HEK293 (cell line): ENCODE data around the gene SRSF2.

Source experiments
- GLI2 ChIP-seq: fragments of 450-650 bp; formaldehyde crosslinking; IDR thresholded peaks from 2 replicates; pipeline ENCODE4; 2017; ENCODE audit warnings: missing biosample characterization, missing genetic modification characterization, low read depth, borderline replicate concordance
- GLIS2 ChIP-seq: fragments of 450-650 bp; formaldehyde crosslinking; IDR thresholded peaks from 2 replicates; pipeline ENCODE4 v1.5.1; 2016; ENCODE audit warnings: missing biosample characterization, missing genetic modification characterization
- HOXA7 ChIP-seq: sonication (generic); formaldehyde crosslinking; IDR thresholded peaks from 2 replicates; pipeline ENCODE4 v1.8.1; 2022; ENCODE audit warnings: missing genetic modification reagents, borderline replicate concordance
- HOXC10 ChIP-seq: sonication (generic); formaldehyde crosslinking; IDR thresholded peaks from 2 replicates; pipeline ENCODE4 v1.8.1; 2023; ENCODE audit warnings: mild to moderate bottlenecking, missing genetic modification reagents
- KLF10 ChIP-seq: fragments of 450-650 bp; IDR thresholded peaks from 2 replicates; pipeline ENCODE4 v1.5.1; 2018; ENCODE audit warnings: missing biosample characterization, mild to moderate bottlenecking, missing genetic modification characterization
- KLF16 ChIP-seq: fragments of 450-650 bp; formaldehyde crosslinking; IDR thresholded peaks from 2 replicates; pipeline ENCODE4 v1.5.1; 2017; ENCODE audit warnings: missing biosample characterization, missing genetic modification characterization
- MYNN ChIP-seq: fragments of 450-650 bp; formaldehyde crosslinking; IDR thresholded peaks from 2 replicates; pipeline ENCODE4 v1.5.1; 2016; ENCODE audit warnings: missing biosample characterization, missing genetic modification characterization, borderline replicate concordance
- OVOL3 ChIP-seq: fragments of 450-650 bp; formaldehyde crosslinking; IDR thresholded peaks from 2 replicates; pipeline ENCODE4 v1.5.1; 2016; ENCODE audit warnings: missing biosample characterization, missing genetic modification characterization
- PRDM4 ChIP-seq: fragments of 450-650 bp; formaldehyde crosslinking; IDR thresholded peaks from 2 replicates; pipeline ENCODE4 v1.5.1; 2017; ENCODE audit warnings: missing biosample characterization, missing genetic modification characterization
- SALL2 ChIP-seq: fragments of 450-650 bp; formaldehyde crosslinking; IDR thresholded peaks from 2 replicates; pipeline ENCODE4 v1.5.0; 2017; ENCODE audit warnings: missing biosample characterization, mild to moderate bottlenecking, missing genetic modification characterization, borderline replicate concordance
- SP2 ChIP-seq: fragments of 450-650 bp; formaldehyde crosslinking; IDR thresholded peaks from 2 replicates; pipeline ENCODE4 v1.5.1; 2016; ENCODE audit warnings: missing biosample characterization, missing genetic modification characterization
- TCF7L2 ChIP-seq: IDR thresholded peaks from 2 replicates; pipeline ENCODE4 v1.6.1; 2011; ENCODE audit warnings: low read depth, mild to moderate bottlenecking, inconsistent platforms, low read length, moderate library complexity, borderline replicate concordance
- ZBTB44 ChIP-seq: fragments of 450-650 bp; IDR thresholded peaks from 2 replicates; pipeline ENCODE4 v1.5.1; 2018; ENCODE audit warnings: missing biosample characterization, mild to moderate bottlenecking, missing genetic modification characterization
- ZBTB48 ChIP-seq: fragments of 450-650 bp; formaldehyde crosslinking; IDR thresholded peaks from 2 replicates; pipeline ENCODE4 v1.5.1; 2016; ENCODE audit warnings: missing biosample characterization, missing genetic modification characterization
- ZEB2 ChIP-seq: fragments of 450-650 bp; formaldehyde crosslinking; IDR thresholded peaks from 2 replicates; pipeline ENCODE4 v1.5.1; 2016; ENCODE audit warnings: missing biosample characterization, missing genetic modification characterization
- ZFP37 ChIP-seq: fragments of 450-650 bp; formaldehyde crosslinking; IDR thresholded peaks from 2 replicates; pipeline ENCODE4 v1.5.1; 2016; ENCODE audit warnings: missing biosample characterization, missing genetic modification characterization
- ZNF132 ChIP-seq: fragments of 450-650 bp; formaldehyde crosslinking; IDR thresholded peaks from 2 replicates; pipeline ENCODE4 v1.5.1; 2017; ENCODE audit warnings: missing biosample characterization, missing genetic modification characterization, borderline replicate concordance
- ZNF211 ChIP-seq: fragments of 450-650 bp; formaldehyde crosslinking; IDR thresholded peaks from 2 replicates; pipeline ENCODE4 v1.5.1; 2016; ENCODE audit warnings: low read depth, missing biosample characterization, missing genetic modification characterization
- ZNF274 ChIP-seq, 2 experiments: fragments of 200-500 bp in 1 of 2; fragments of 450-650 bp in 1 of 2; sonication (Bioruptor generic) in 1 of 2; formaldehyde crosslinking in 1 of 2; IDR thresholded peaks; 2 replicates each; pipeline versions ENCODE4 v1.5.1 to v1.6.1; 2014 to 2016; ENCODE audit warnings: borderline replicate concordance in 1 of 2, inconsistent platforms in 1 of 2, low read length in 1 of 2, missing biosample characterization in 1 of 2, missing genetic modification characterization in 1 of 2
- ZNF292 ChIP-seq: fragments of 450-650 bp; formaldehyde crosslinking; IDR thresholded peaks from 2 replicates; pipeline ENCODE4 v1.5.1; 2016; ENCODE audit warnings: low read depth, missing biosample characterization, missing genetic modification characterization, borderline replicate concordance
- ZNF341 ChIP-seq: fragments of 450-650 bp; formaldehyde crosslinking; IDR thresholded peaks from 2 replicates; pipeline ENCODE4; 2016; ENCODE audit warnings: low read depth, missing biosample characterization, missing genetic modification characterization
- ZNF391 ChIP-seq: fragments of 450-650 bp; formaldehyde crosslinking; IDR thresholded peaks from 2 replicates; pipeline ENCODE4 v1.5.1; 2016; ENCODE audit warnings: low read depth, missing biosample characterization, missing genetic modification characterization, borderline replicate concordance
- ZNF398 ChIP-seq: fragments of 450-650 bp; formaldehyde crosslinking; IDR thresholded peaks from 2 replicates; pipeline ENCODE4 v1.5.1; 2017; ENCODE audit warnings: missing biosample characterization, missing genetic modification characterization
- ZNF426 ChIP-seq: fragments of 450-650 bp; formaldehyde crosslinking; IDR thresholded peaks from 2 replicates; pipeline ENCODE4 v1.5.1; 2017; ENCODE audit warnings: missing biosample characterization, missing genetic modification characterization, mild to moderate bottlenecking, inconsistent platforms, moderate library complexity
- ZNF433 ChIP-seq: fragments of 450-650 bp; formaldehyde crosslinking; IDR thresholded peaks from 2 replicates; pipeline ENCODE4 v1.5.1; 2016; ENCODE audit warnings: missing biosample characterization, missing genetic modification characterization, low read depth
- ZNF558 ChIP-seq: fragments of 450-650 bp; formaldehyde crosslinking; IDR thresholded peaks from 2 replicates; pipeline ENCODE4 v1.5.1; 2016; ENCODE audit warnings: missing biosample characterization, missing genetic modification characterization
- ZNF560 ChIP-seq: fragments of 450-650 bp; formaldehyde crosslinking; IDR thresholded peaks from 2 replicates; pipeline ENCODE4 v1.5.1; 2017; ENCODE audit warnings: missing biosample characterization, missing genetic modification characterization, borderline replicate concordance
- ZNF624 ChIP-seq: fragments of 450-650 bp; formaldehyde crosslinking; IDR thresholded peaks from 2 replicates; pipeline ENCODE4 v1.5.1; 2017; ENCODE audit warnings: missing biosample characterization, missing genetic modification characterization
- ZNF664 ChIP-seq: fragments of 450-650 bp; formaldehyde crosslinking; IDR thresholded peaks from 2 replicates; pipeline ENCODE4 v1.5.1; 2016; ENCODE audit warnings: missing biosample characterization, missing genetic modification characterization
- ZNF670 ChIP-seq: fragments of 450-650 bp; formaldehyde crosslinking; IDR thresholded peaks from 2 replicates; pipeline ENCODE4 v1.5.1; 2016; ENCODE audit warnings: missing biosample characterization, missing genetic modification characterization, low read depth
- ZNF768 ChIP-seq: fragments of 450-650 bp; formaldehyde crosslinking; IDR thresholded peaks from 2 replicates; pipeline ENCODE4 v1.5.1; 2018; ENCODE audit warnings: missing biosample characterization, mild to moderate bottlenecking, missing genetic modification characterization
- ZSCAN18 ChIP-seq: fragments of 450-650 bp; formaldehyde crosslinking; IDR thresholded peaks from 2 replicates; pipeline ENCODE4 v1.5.1; 2016; ENCODE audit warnings: missing biosample characterization, missing genetic modification characterization
- ZSCAN23 ChIP-seq: fragments of 450-650 bp; formaldehyde crosslinking; IDR thresholded peaks from 2 replicates; pipeline ENCODE4 v1.5.1; 2016; ENCODE audit warnings: missing biosample characterization, missing genetic modification characterization

Gene SRSF2

DNA sequence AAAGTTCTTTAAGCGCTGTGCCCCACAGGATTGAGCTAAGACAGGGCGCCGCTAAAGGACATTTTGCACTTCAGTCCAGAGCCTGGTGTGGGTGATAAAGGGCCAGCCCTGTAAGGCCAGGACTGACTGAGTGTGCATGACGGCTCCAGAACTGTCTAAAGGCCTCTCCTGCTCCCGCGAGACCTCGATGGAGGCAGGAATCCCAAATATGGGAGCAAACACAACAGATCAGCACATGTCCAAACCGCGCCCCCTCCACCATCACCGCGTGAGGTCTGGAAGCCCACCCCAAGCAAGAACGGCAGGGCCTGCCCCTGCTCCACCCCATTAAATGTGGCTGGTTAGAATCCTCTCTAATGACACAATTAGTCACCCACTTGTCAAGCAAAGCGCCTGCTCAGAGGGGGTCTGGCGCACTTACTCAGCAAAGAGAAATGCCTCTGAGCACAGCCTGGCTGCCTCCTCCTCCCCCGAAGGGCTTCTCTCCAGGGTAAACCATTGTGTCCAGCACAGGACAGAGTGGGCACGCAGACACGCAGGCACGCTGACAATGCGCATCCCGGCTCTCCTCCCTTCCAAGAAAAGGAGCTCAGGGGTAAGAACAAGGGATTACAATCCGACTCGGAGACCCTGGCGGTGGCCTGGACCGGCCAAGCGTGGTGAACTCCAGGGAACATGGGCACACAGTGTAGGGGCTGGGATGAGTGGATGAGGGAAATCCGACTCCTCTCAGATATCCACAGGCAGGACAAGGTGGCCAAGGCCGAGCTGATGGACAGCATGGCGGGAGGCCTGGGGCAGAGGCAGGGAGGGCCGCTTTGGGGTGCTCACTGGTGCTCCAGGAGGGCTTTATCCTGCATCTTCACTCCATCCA is 27.8 kb downstream of the SRSF2 start (continued):
- TF ChIP-seq HOXC10: no peak
- TF ChIP-seq SP2: peak; percentile 87
- TF ChIP-seq ZNF768 (tag by site-specific recombination): no peak
- TF ChIP-seq ZNF398: peak; percentile 98
- TF ChIP-seq KLF10 (tag by site-specific recombination): peak; percentile 97
- peak; percentile 87 for TF ChIP-seq ZEB2 (tag by site-specific recombination)
- TF ChIP-seq ZSCAN23: 0 out of 2 replicates have a peak, but pooled peaks have one; percentile 50
- TF ChIP-seq ZNF624 (tag by site-specific recombination): no peak
- TF ChIP-seq OVOL3 (tag by site-specific recombination): no peak
- no peak for TF ChIP-seq SALL2 (tag by site-specific recombination)
- TF ChIP-seq ZNF670 (tag by site-specific recombination): no peak
- TF ChIP-seq ZNF433 (tag by site-specific recombination): no peak
- peak; percentile 77 for TF ChIP-seq ZNF391 (tag by site-specific recombination)
- TF ChIP-seq ZBTB44 (tag by site-specific recombination): 0 out of 2 replicates have a peak, but pooled peaks have one; percentile 18
- no peak for TF ChIP-seq ZNF664 (tag by site-specific recombination)
- no peak; the same call in 1 of the 2 replicates for TF ChIP-seq GLI2 (tag by site-specific recombination)
- TF ChIP-seq ZNF274 (IDR thresholded peaks at IDR 0.05; ENCODE audit: low read length): no peak
- no peak for TF ChIP-seq ZNF274 (tag by site-specific recombination; IDR thresholded peaks at IDR 0.05; ENCODE audit: borderline replicate concordance)
- TF ChIP-seq ZNF426 (tag by site-specific recombination): no peak
- TF ChIP-seq ZBTB48 (tag by site-specific recombination): peak; percentile 41
- TF ChIP-seq PRDM4 (tag by site-specific recombination): no peak
- TF ChIP-seq KLF16 (tag by site-specific recombination): peak; percentile 73; the same call in 1 of the 2 replicates
- TF ChIP-seq ZNF211: no peak
- no peak for TF ChIP-seq TCF7L2
- TF ChIP-seq HOXA7 (CRISPR knock-in tag): no peak
- TF ChIP-seq ZNF292: no peak
- no peak for TF ChIP-seq ZSCAN18 (tag by site-specific recombination)
- no peak for TF ChIP-seq ZNF132
- peak; percentile 91 for TF ChIP-seq ZNF341
- TF ChIP-seq ZNF558: no peak
- peak; percentile 96 for TF ChIP-seq GLIS2 (tag by site-specific recombination)
- no peak for TF ChIP-seq MYNN (tag by site-specific recombination)
- no peak for TF ChIP-seq ZNF560 (tag by site-specific recombination)
- TF ChIP-seq ZFP37 (tag by site-specific recombination): peak; percentile 65
